ENCODE data around the gene PTPN6.

The PTPN6 gene

GRCh38 chr12:6923003-6923732 is 28.0 kb upstream of the PTPN6 start:
- FAIRE-seq = no peak

GRCh38 chr12:6923851-6924250 is 27.3 kb upstream of the PTPN6 start:
- FAIRE-seq = no peak

GRCh38 chr12:6925239-6925539 is 26.0 kb upstream of the PTPN6 start:
- no peak for FAIRE-seq

GRCh38 chr12:6925540-6926279 is 25.4 kb upstream of the PTPN6 start:
- FAIRE-seq = no peak

GRCh38 chr12:6927379-6928021 is 23.7 kb upstream of the PTPN6 start, which contains the start of gene ATN1:
ATN1 (plus strand) TSS chr12:6927959; CDS start chr12:6934002, 6,043 bp downstream.
- FAIRE-seq = no peak

- no peak for FAIRE-seq
Measured at GRCh38 chr12:6928022-6928702, 23.0 kb upstream of the PTPN6 start.

GRCh38 chr12:6928703-6929407 is 22.3 kb upstream of the PTPN6 start:
- no peak for FAIRE-seq

- no peak for FAIRE-seq
Measured at GRCh38 chr12:6929466-6930452, 21.4 kb upstream of the PTPN6 start.

- no peak for FAIRE-seq
Measured at GRCh38 chr12:6932766-6933165, 18.4 kb upstream of the PTPN6 start.

- FAIRE-seq = no peak
Measured at GRCh38 chr12:6934110-6934509, 17.0 kb upstream of the PTPN6 start.

GRCh38 chr12:6935371-6936193 is 15.6 kb upstream of the PTPN6 start:
- no peak for FAIRE-seq

GRCh38 chr12:6936194-6936635 is 14.9 kb upstream of the PTPN6 start:
- no peak for FAIRE-seq

- no peak for FAIRE-seq
Measured at GRCh38 chr12:6936636-6937480, 14.3 kb upstream of the PTPN6 start.

- peak; percentile 65 for FAIRE-seq
Measured at GRCh38 chr12:6937481-6938352, 13.4 kb upstream of the PTPN6 start.

- FAIRE-seq = no peak
Measured at GRCh38 chr12:6938353-6939190, 12.6 kb upstream of the PTPN6 start.

GRCh38 chr12:6939191-6939540 is 12.0 kb upstream of the PTPN6 start:
- no peak for FAIRE-seq

- no peak for FAIRE-seq
Measured at GRCh38 chr12:6941267-6941666, 9.9 kb upstream of the PTPN6 start.

- FAIRE-seq = no peak
Measured at GRCh38 chr12:6941782-6942181, 9.4 kb upstream of the PTPN6 start.

Measured in colon (tissue), 2 donors.